Right atrium auricular region (tissue), 2 donors: ENCODE data around the gene BCAS4. TPM values are rescaled to one million over a fixed set of nuclear protein-coding genes. Genes with fewer than 3 reads are reported as not detected.

Experiments used
- DNase-seq: peaks from one replicate; pipeline ENCODE4 v3.0.0-alpha.2; 2019; ENCODE audit warnings: low spot score
- H3K27ac ChIP-seq, 2 donors: fragments of 200-600 bp; sonication (generic); 1 replicate in 1 of 2; 2 replicates in 1 of 2; pipeline ENCODE4 v1.5.1; 2016 to 2019
- H3K27me3 ChIP-seq, 2 donors: fragments of 200-600 bp; sonication (generic); one replicate each; pipeline versions ENCODE4 v1.5.1 to v1.6.0; 2017 to 2019
- H3K36me3 ChIP-seq: fragments of 200-600 bp; sonication (generic); one replicate; pipeline ENCODE4 v1.5.1; 2016
- H3K4me1 ChIP-seq, 2 donors: fragments of 200-600 bp; sonication (generic); one replicate each; pipeline versions ENCODE4 v1.5.1 to v1.6.0; 2017 to 2019
- H3K4me3 ChIP-seq, 2 donors: fragments of 200-600 bp; sonication (generic); 1 replicate in 1 of 2; 2 replicates in 1 of 2; pipeline ENCODE4 v1.5.1; 2017 to 2019; ENCODE audit warnings: mild to moderate bottlenecking in 1 of 2, moderate library complexity in 1 of 2
- H3K9me3 ChIP-seq, 2 donors: fragments of 200-600 bp; sonication (generic); one replicate each; pipeline ENCODE4 v1.5.1; 2019
- CTCF ChIP-seq, 2 donors: fragments of 200-600 bp; sonication (generic); IDR thresholded peaks; one replicate each; pipeline ENCODE4 v1.5.1; 2019; ENCODE audit warnings: antibody characterized with exemption in 2 of 2
- total RNA-seq, 2 donors: library from RNA; depleted of rRNA; stranded (reverse); fragments of >200 nt; gene quantifications; one replicate each; pipeline ENCODE4 v1.1.0, GENCODE V29; 2016

BCAS4 gene
- total RNA-seq, 2 donors from 2014 or later: 1.5 to 2.2 TPM

GRCh38 chr20:50866036-50866685, 71.3 kb downstream of the BCAS4 start:
- Histone ChIP-seq H3K27me3 (no peaks in the 10 kb centered on the region), H3K36me3 (no peaks in the 10 kb centered on the region), H3K27ac (no peak overlapping the region), H3K9me3 (no peaks in the 10 kb centered on the region), H3K4me3 (no peak overlapping the region), H3K4me1 (no peaks in the 10 kb centered on the region)
- TF ChIP-seq CTCF (IDR thresholded peaks at IDR 0.05): no peak
- DNase-seq: no peak

GRCh38 chr20:50866831-50867230, 72.0 kb downstream of the BCAS4 start:
- no peak for DNase-seq
- Histone ChIP-seq H3K27me3 (no peaks in the 10 kb centered on the region), H3K9me3 (no peaks in the 10 kb centered on the region), H3K4me3 (no peak overlapping the region), H3K36me3 (no peaks in the 10 kb centered on the region), H3K4me1 (no peaks in the 10 kb centered on the region), H3K27ac (no peak overlapping the region)
- TF ChIP-seq CTCF (IDR thresholded peaks at IDR 0.05): no peak

- Histone ChIP-seq H3K36me3 (no peaks in the 10 kb centered on the region), H3K27me3 (no peaks in the 10 kb centered on the region), H3K4me1 (no peaks in the 10 kb centered on the region), H3K9me3 (no peaks in the 10 kb centered on the region), H3K4me3 (no peak overlapping the region), H3K27ac (no peak overlapping the region)
- TF ChIP-seq CTCF (IDR thresholded peaks at IDR 0.05): no peak
- DNase-seq: no peak
Measured at GRCh38 chr20:50867805-50868204, 72.9 kb downstream of the BCAS4 start.

GRCh38 chr20:50868509-50869495, 73.9 kb downstream of the BCAS4 start:
- Histone ChIP-seq H3K36me3 (no peaks in the 10 kb centered on the region), H3K27ac (no peak overlapping the region), H3K9me3 (no peaks in the 10 kb centered on the region), H3K27me3 (no peaks in the 10 kb centered on the region), H3K4me3 (no peak overlapping the region), H3K4me1 (no peaks in the 10 kb centered on the region)
- no peak for TF ChIP-seq CTCF (IDR thresholded peaks at IDR 0.05)
- DNase-seq: no peak

GRCh38 chr20:50870561-50871161, 75.8 kb downstream of the BCAS4 start:
- TF ChIP-seq CTCF (IDR thresholded peaks at IDR 0.05): no peak
- Histone ChIP-seq H3K4me1 (no peaks in the 10 kb centered on the region), H3K36me3 (no peaks in the 10 kb centered on the region), H3K27ac (no peak overlapping the region), H3K9me3 (no peaks in the 10 kb centered on the region), H3K4me3 (peak overlapping the region in 1 of 2 donors; percentile 15), H3K27me3 (no peaks in the 10 kb centered on the region)
- DNase-seq: no peak
